ENCODE data around the gene DIP2C.

GRCh38 chr10:519055-519715, 170.3 kb downstream of the DIP2C start:
- TF ChIP-seq ESRRA (CRISPR knock-in tag; IDR thresholded peaks at IDR 0.05; ENCODE audit: borderline replicate concordance) = no peak
- TF ChIP-seq CTCF (IDR thresholded peaks at IDR 0.05) = no peak
- TF ChIP-seq ATF2 (CRISPR knock-in tag; IDR thresholded peaks at IDR 0.05; ENCODE audit: borderline replicate concordance, low read depth) = no peak
- no peak for TF ChIP-seq STAT6 (CRISPR knock-in tag; conservative IDR thresholded peaks at IDR 0.05; ENCODE audit: low read depth)
- no peak for TF ChIP-seq IRF1 (CRISPR knock-in tag; IDR thresholded peaks at IDR 0.05)
- TF ChIP-seq E2F1 (CRISPR knock-in tag; IDR thresholded peaks at IDR 0.05) = no peak
- TF ChIP-seq MAX (CRISPR knock-in tag; IDR thresholded peaks at IDR 0.05) = no peak
- TF ChIP-seq IRF2 (CRISPR knock-in tag; IDR thresholded peaks at IDR 0.05; ENCODE audit: borderline replicate concordance, low read depth) = no peak
- no peak for TF ChIP-seq PRDM15 (CRISPR knock-in tag; IDR thresholded peaks at IDR 0.05)
- no peak for TF ChIP-seq GABPB1 (CRISPR knock-in tag; IDR thresholded peaks at IDR 0.05)
- TF ChIP-seq ZNF396 (CRISPR knock-in tag; IDR thresholded peaks at IDR 0.05; ENCODE audit: borderline replicate concordance) = no peak
- no peak for TF ChIP-seq KAT7 (CRISPR knock-in tag; IDR thresholded peaks at IDR 0.05; ENCODE audit: borderline replicate concordance)
- no peak for TF ChIP-seq ATF3 (CRISPR knock-in tag; conservative IDR thresholded peaks at IDR 0.05)

Data from WTC11 (cell line).